A673 (cell line): Measurements from ENCODE around the gene CREB5.

ENCODE experiments used
- EZH2 ChIP-seq: fragments of 200-600 bp; sonication (generic); IDR thresholded peaks from 2 replicates; pipeline ENCODE4 v1.6.1; 2017; ENCODE audit warnings: borderline replicate concordance, low read depth, mild to moderate bottlenecking, mixed read lengths, antibody characterized with exemption, low read length; ENCODE audit not compliant: poor library complexity, severe bottlenecking
- TF ChIP-seq, protein P1 (sequence below): fragments of 300-800, 200-600 bp; sonication (generic); conservative IDR thresholded peaks from 2 replicates; pipeline ENCODE4 v1.5.1; 2017; ENCODE audit warnings: low read depth, mild to moderate bottlenecking, antibody characterized with exemption, low read length, moderate library complexity, mixed read lengths

DNA sequence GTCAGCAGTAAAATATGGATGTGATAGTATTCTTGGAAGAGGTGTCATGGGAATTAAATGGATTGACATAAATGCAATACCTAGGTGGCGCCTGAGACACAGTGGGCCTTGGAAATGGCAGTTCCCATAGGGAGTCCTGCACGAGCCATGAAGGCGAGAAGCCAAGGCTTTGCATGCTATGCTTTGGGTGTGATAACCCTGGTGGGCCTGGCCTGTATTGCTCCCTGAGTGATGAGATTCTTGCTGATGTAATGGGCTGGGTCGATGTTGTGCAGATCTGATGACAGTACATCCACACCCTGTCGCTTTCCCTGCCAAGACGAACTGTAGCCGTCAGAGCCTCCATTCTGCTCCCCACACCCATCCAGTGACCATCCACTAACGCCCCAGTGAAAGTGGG, 46.4 kb downstream of the CREB5 start:
- TF ChIP-seq EZH2: no peak
- TF ChIP-seq, protein P1, sequence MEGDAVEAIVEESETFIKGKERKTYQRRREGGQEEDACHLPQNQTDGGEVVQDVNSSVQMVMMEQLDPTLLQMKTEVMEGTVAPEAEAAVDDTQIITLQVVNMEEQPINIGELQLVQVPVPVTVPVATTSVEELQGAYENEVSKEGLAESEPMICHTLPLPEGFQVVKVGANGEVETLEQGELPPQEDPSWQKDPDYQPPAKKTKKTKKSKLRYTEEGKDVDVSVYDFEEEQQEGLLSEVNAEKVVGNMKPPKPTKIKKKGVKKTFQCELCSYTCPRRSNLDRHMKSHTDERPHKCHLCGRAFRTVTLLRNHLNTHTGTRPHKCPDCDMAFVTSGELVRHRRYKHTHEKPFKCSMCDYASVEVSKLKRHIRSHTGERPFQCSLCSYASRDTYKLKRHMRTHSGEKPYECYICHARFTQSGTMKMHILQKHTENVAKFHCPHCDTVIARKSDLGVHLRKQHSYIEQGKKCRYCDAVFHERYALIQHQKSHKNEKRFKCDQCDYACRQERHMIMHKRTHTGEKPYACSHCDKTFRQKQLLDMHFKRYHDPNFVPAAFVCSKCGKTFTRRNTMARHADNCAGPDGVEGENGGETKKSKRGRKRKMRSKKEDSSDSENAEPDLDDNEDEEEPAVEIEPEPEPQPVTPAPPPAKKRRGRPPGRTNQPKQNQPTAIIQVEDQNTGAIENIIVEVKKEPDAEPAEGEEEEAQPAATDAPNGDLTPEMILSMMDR: no peak; the same call in 1 of the 2 replicates
